Measurements from ENCODE around the gene RASGRF1.

The RASGRF1 gene

DNA sequence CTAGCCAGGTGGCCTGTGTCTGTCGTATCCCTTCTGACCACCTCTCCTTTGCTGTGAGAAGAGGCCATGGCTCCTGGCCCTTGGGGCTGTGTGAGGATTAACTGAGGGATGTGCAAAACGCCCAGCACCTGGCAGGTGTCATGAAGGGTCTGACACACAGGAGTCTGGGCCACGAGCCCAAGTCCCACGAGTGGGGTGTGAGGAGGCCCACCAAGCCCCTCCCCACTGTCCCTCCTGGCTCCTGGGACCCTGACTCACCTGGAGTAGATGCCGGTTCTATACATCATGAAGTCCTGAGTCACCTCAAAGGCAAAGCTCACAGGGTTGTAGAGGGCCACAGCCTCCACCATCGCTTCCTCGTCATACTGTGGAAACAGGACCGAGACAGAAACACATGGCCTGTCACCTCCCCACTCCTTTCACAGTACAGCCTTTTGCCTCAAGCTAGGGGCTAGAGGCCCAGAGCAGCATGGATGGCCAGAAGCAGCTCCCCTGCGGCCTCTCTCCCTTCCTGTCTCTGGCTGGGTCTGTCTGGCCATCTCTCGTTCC is 165.4 kb downstream of the RASGRF1 start:
- no peak for ATAC-seq
- no peak for TF ChIP-seq ZFP3 (CRISPR knock-in tag; IDR thresholded peaks at IDR 0.05)

- TF ChIP-seq ZNF70 (CRISPR knock-in tag; IDR thresholded peaks at IDR 0.05) (no peak), ISL1 (CRISPR knock-in tag; IDR thresholded peaks at IDR 0.05) (no peak), SNAI2 (CRISPR knock-in tag; IDR thresholded peaks at IDR 0.05) (no peak), ZFP30 (CRISPR knock-in tag; IDR thresholded peaks at IDR 0.05) (no peak), RARB (CRISPR knock-in tag; IDR thresholded peaks at IDR 0.05) (no peak), PPARA (CRISPR knock-in tag; IDR thresholded peaks at IDR 0.05; ENCODE audit: borderline replicate concordance) (no peak), TOX (CRISPR knock-in tag; IDR thresholded peaks at IDR 0.05; ENCODE audit: borderline replicate concordance) (no peak), ZNF565 (CRISPR knock-in tag; conservative IDR thresholded peaks at IDR 0.05; ENCODE audit: low read depth) (no peak)
- no peak for ATAC-seq
Observed at GRCh38 chr15:78923480-78924360, 166.9 kb downstream of the RASGRF1 start.

GRCh38 chr15:78923015-78923414 is 167.6 kb downstream of the RASGRF1 start:
- no peak for ATAC-seq
- TF ChIP-seq CREB5 (CRISPR knock-in tag; IDR thresholded peaks at IDR 0.05; ENCODE audit: low read depth), result no peak
- TF ChIP-seq OSR1 (CRISPR knock-in tag; IDR thresholded peaks at IDR 0.05), result no peak
- TF ChIP-seq GLIS3 (CRISPR knock-in tag; IDR thresholded peaks at IDR 0.05), result no peak
- TF ChIP-seq ZFP30 (CRISPR knock-in tag; IDR thresholded peaks at IDR 0.05), result no peak
- TF ChIP-seq TSHZ2 (CRISPR knock-in tag; IDR thresholded peaks at IDR 0.05), result no peak
- no peak for TF ChIP-seq ZC3H10 (CRISPR knock-in tag; IDR thresholded peaks at IDR 0.05)
- no peak for TF ChIP-seq RARB (CRISPR knock-in tag; IDR thresholded peaks at IDR 0.05)
- no peak for TF ChIP-seq ZNF8 (CRISPR knock-in tag; IDR thresholded peaks at IDR 0.05)
- TF ChIP-seq ZNF565 (CRISPR knock-in tag; conservative IDR thresholded peaks at IDR 0.05; ENCODE audit: low read depth), result no peak
- TF ChIP-seq PATZ1 (CRISPR knock-in tag; IDR thresholded peaks at IDR 0.05; ENCODE audit: borderline replicate concordance), result no peak
- TF ChIP-seq ZFP3 (CRISPR knock-in tag; IDR thresholded peaks at IDR 0.05), result no peak
- no peak for TF ChIP-seq POU6F1 (CRISPR knock-in tag; IDR thresholded peaks at IDR 0.05; ENCODE audit: borderline replicate concordance, low read depth)
- no peak for TF ChIP-seq CSDC2 (CRISPR knock-in tag; IDR thresholded peaks at IDR 0.05)
- TF ChIP-seq TCF4 (CRISPR knock-in tag; IDR thresholded peaks at IDR 0.05; ENCODE audit: borderline replicate concordance), result no peak
- no peak for TF ChIP-seq ARNTL (CRISPR knock-in tag; IDR thresholded peaks at IDR 0.05; ENCODE audit: borderline replicate concordance, low read depth)
- TF ChIP-seq SNAI2 (CRISPR knock-in tag; IDR thresholded peaks at IDR 0.05), result no peak

- TF ChIP-seq PATZ1 (CRISPR knock-in tag; IDR thresholded peaks at IDR 0.05; ENCODE audit: borderline replicate concordance), result no peak
- no peak for TF ChIP-seq ZFP3 (CRISPR knock-in tag; IDR thresholded peaks at IDR 0.05)
- no peak for TF ChIP-seq TSHZ2 (CRISPR knock-in tag; IDR thresholded peaks at IDR 0.05)
- TF ChIP-seq CSDC2 (CRISPR knock-in tag; IDR thresholded peaks at IDR 0.05), result no peak
- no peak for TF ChIP-seq BACH2 (CRISPR knock-in tag; IDR thresholded peaks at IDR 0.05; ENCODE audit: borderline replicate concordance)
- TF ChIP-seq RARB (CRISPR knock-in tag; IDR thresholded peaks at IDR 0.05), result no peak
- TF ChIP-seq ZC3H10 (CRISPR knock-in tag; IDR thresholded peaks at IDR 0.05), result no peak
- no peak for TF ChIP-seq TOX (CRISPR knock-in tag; IDR thresholded peaks at IDR 0.05; ENCODE audit: borderline replicate concordance)
- TF ChIP-seq ZNF8 (CRISPR knock-in tag; IDR thresholded peaks at IDR 0.05), result no peak
- no peak for TF ChIP-seq ISL1 (CRISPR knock-in tag; IDR thresholded peaks at IDR 0.05)
- no peak for ATAC-seq
Observed at GRCh38 chr15:78922527-78922926, 168.1 kb downstream of the RASGRF1 start.

All from SK-N-SH treated with all-trans-retinoic acid at 6 μM for 48 hours (cell line).